ENCODE results near the gene DGKG. TPM values are rescaled to one million over a fixed set of nuclear protein-coding genes. Genes with fewer than 3 reads are reported as not detected.

Gene DGKG
- total RNA-seq, 6 experiments from 2014 or later = 0.21 to 0.54 (median 0.38) TPM

DNA sequence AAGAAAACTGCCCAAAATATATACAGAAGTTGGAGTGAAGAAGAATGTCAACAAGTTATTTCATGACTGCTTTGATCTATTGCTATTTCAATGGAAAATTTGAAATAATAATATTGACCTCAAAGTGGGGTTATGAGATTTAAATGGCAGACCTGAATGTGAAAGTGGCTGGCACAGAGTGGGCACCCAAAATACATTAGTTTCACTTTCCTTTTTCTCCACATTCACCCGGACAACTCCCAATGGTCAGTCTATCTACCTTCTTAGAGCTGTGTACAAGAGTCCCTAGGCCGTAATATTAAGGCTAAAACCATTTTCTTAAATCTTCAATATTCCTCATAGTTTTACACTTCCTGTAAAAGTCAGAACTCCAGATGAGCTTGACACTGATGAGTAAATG lies 191.5 kb downstream of the DGKG start:
- H3K27me3 Mint-ChIP-seq (ENCODE audit: insufficient read depth) = peaks cover 25% of the 10 kb centered on the region
- no peaks in the 10 kb centered on the region for H3K9me3 Mint-ChIP-seq
- H3K4me3 Mint-ChIP-seq = no peak overlapping the region
- DNase-seq = no peak
- no peak for TF ChIP-seq CTCF (IDR thresholded peaks at IDR 0.05)
- no peaks in the 10 kb centered on the region for H3K36me3 Mint-ChIP-seq (ENCODE audit: low read depth)
- no peak overlapping the region for H3K27ac Mint-ChIP-seq
- no peaks in the 10 kb centered on the region for H3K4me1 Mint-ChIP-seq (ENCODE audit: low read depth)

DNA sequence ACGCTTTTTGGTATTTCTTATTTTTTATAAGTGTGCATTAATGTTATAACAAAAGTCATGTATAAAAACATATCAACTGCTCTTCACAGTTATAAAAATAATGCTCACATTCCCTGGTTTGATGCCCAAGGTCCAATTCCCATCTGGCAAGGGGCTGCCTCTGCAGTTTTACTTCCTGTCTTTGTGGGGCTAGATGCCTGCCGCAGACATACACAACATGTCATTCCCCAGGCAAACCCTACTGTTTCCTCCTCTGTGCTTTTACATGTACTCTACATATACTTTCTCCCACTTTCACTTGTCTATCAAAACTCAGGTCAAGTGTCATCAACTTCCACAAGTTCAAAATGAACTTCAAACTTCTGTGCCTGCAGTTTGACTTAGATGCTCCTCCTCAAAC lies 192.7 kb downstream of the DGKG start:
- no peaks in the 10 kb centered on the region for H3K9me3 Mint-ChIP-seq
- DNase-seq = no peak
- no peak overlapping the region for H3K27ac Mint-ChIP-seq
- peaks cover 21% of the 10 kb centered on the region for H3K27me3 Mint-ChIP-seq (ENCODE audit: insufficient read depth)
- H3K4me1 Mint-ChIP-seq (ENCODE audit: low read depth) = no peaks in the 10 kb centered on the region
- H3K4me3 Mint-ChIP-seq = no peak overlapping the region
- no peaks in the 10 kb centered on the region for H3K36me3 Mint-ChIP-seq (ENCODE audit: low read depth)
- TF ChIP-seq CTCF (IDR thresholded peaks at IDR 0.05) = no peak

DNA sequence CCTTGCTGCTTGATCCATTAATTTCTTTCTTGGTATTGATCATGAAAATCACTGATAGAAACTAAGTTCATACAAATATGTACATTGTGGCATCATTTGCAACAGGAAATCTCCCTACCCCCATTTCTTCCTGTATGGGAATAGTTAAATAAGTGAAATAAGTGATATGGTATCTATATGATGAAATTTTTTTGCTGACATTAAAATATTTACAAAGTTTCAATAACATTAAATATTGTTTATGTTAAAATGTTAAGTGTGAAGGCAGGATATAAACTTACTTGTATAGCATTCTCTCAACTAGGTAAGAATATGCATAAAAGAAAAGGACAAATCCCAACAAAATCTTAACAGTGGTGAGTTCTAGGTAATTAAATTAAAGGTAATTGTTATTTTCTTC lies 193.1 kb downstream of the DGKG start:
- no peak overlapping the region for H3K27ac Mint-ChIP-seq
- H3K9me3 Mint-ChIP-seq = no peaks in the 10 kb centered on the region
- TF ChIP-seq CTCF (IDR thresholded peaks at IDR 0.05) = no peak
- DNase-seq = no peak
- H3K36me3 Mint-ChIP-seq (ENCODE audit: low read depth) = no peaks in the 10 kb centered on the region
- peaks cover 18% of the 10 kb centered on the region for H3K27me3 Mint-ChIP-seq (ENCODE audit: insufficient read depth)
- no peaks in the 10 kb centered on the region for H3K4me1 Mint-ChIP-seq (ENCODE audit: low read depth)
- H3K4me3 Mint-ChIP-seq = no peak overlapping the region

GRCh38 chr3:186167646-186168395 lies 194.2 kb downstream of the DGKG start:
- Mint-ChIP-seq H3K36me3 (ENCODE audit: low read depth) (no peaks in the 10 kb centered on the region), H3K27me3 (ENCODE audit: insufficient read depth) (peaks cover 20% of the 10 kb centered on the region), H3K4me3 (no peak overlapping the region), H3K9me3 (no peaks in the 10 kb centered on the region), H3K27ac (no peak overlapping the region), H3K4me1 (ENCODE audit: low read depth) (no peaks in the 10 kb centered on the region)
- TF ChIP-seq CTCF (IDR thresholded peaks at IDR 0.05) = no peak
- DNase-seq = no peak

DNA sequence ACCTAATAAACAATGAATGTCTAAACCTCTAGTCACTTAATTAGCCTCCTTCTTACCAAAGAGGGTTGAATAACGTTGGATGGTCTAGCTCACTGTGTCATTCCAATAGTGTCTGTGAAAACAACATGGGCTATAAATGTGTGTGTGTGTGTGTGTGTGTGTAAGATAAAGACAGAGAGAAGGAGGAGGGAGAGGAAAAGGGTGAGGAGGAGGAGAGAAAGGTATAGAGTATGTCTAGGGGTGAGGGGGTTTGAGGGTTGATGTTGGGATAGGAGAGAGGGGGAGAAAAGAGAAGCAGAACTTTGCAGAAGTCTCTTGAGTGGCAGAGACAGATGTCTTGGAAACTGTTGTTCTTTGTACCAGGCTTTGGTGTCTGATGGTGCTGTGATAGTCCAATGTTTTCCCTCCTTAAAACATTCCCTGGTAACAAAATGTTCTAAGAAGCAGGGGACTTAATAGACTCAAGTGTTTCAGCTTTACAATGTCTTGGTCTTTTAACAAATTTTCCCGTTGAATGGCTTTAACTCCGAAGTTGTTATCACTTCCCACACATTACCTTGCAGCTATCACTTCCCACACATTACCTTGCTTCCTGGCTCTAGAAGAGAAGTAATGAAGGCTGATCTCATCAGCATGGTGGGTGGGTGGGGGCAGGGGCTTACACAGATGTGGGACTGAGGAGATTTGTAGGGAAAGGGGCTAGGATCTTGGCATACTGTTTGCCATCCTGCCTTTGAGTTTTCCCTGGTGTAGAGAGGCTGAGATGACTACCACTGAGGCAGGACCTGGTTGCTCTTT lies 195.3 kb downstream of the DGKG start:
- Mint-ChIP-seq H3K27ac (no peak overlapping the region), H3K36me3 (ENCODE audit: low read depth) (no peaks in the 10 kb centered on the region), H3K4me1 (ENCODE audit: low read depth) (no peaks in the 10 kb centered on the region), H3K9me3 (no peaks in the 10 kb centered on the region), H3K27me3 (ENCODE audit: insufficient read depth) (peaks cover 20% of the 10 kb centered on the region), H3K4me3 (no peak overlapping the region)
- peak; percentile 30 for DNase-seq
- TF ChIP-seq CTCF (IDR thresholded peaks at IDR 0.05) = no peak
